K562 (cell line): ENCODE results near the gene TRIM10. TPM values are rescaled to one million over a fixed set of nuclear protein-coding genes. Genes with fewer than 3 reads are reported as not detected.
A peak's percentile ranks its signal among the peaks of the same experiment; 100 is the strongest.

Experiments used
- THAP12 ChIP-seq: fragments of 250-450 bp; sonication (Bioruptor Pico); IDR thresholded peaks from 2 replicates; pipeline ENCODE4 v1.9.0; 2021; ENCODE audit warnings: mild to moderate bottlenecking, inconsistent platforms
- USF2 ChIP-seq: sonication (generic); formaldehyde crosslinking; IDR thresholded peaks from 2 replicates; pipeline ENCODE4 v1.5.0; 2020; ENCODE audit warnings: missing genetic modification reagents
- polyA plus RNA-seq, 8 experiments: library from polyadenylated mRNA; depleted of rRNA in 4 of 8; stranded (reverse) in 5 of 8; unstranded in 3 of 8; fragments of >200 nt; fragmentation: Nextera tagmentation in 2 of 8; fragmentation: Illumina TruSeq in 1 of 8; extraction: Ambion mirVana in 2 of 8; extraction: Trizol in 1 of 8; gene quantifications; 2 replicates each; pipeline versions ENCODE4 v1.2.1 to v1.2.3, GENCODE V29; 2011 to 2014; ENCODE audit warnings: inconsistent platforms in 1 of 8, missing spikeins in 1 of 8
- small RNA-seq: library from RNA; depleted of rRNA; stranded (forward); fragments of <200 nt; gene quantifications from one replicate; pipeline ENCODE3, GENCODE V24; 2014
- total RNA-seq, 7 experiments: library from RNA; depleted of rRNA in 6 of 7; stranded (reverse); fragments of >200 nt in 6 of 7; fragmentation: Illumina TruSeq in 2 of 7; extraction: Trizol in 2 of 7; gene quantifications; 2 replicates each; pipeline versions ENCODE4 v1.2.1 to v1.2.3, GENCODE V29; 2011 to 2021; ENCODE audit warnings: low replicate concordance in 1 of 7

The TRIM10 gene
- total and polyA plus RNA-seq, 9 of the 15 experiments (the other 6 are each of a cell fraction or from before 2014, with no cell fraction given): 0.15 to 0.90 (median 0.36) TPM

- TF ChIP-seq THAP12 (no peak), USF2 (0 out of 2 replicates have a peak, but pooled peaks have one; percentile 5)
Observed at GRCh38 chr6:30102414-30102969, 58.5 kb downstream of the TRIM10 start (continued).

Small RNA genes within 50 kb of the gene (small RNA-seq; reads per million reads assigned to genes)
- gene RF00554: not detected

Other genes with a start within 250 kb of the TRIM10 start
Only the 7 nearest of the 10 such genes appear.
- gene POLR1H, start 99.9 kb downstream of the TRIM10 start, total RNA-seq (2014; rRNA removed): 92.2 and 119 TPM in 2 replicates
- 126 and 174 TPM in 2 replicates for gene POLR1H, start 99.9 kb downstream of the TRIM10 start, total RNA-seq (2014; rRNA removed; fragmentation: Illumina TruSeq; extraction: Trizol)
- 150 and 160 TPM in 2 replicates for gene POLR1H, start 99.9 kb downstream of the TRIM10 start, total RNA-seq (2015; rRNA removed; fragmentation: Illumina TruSeq; extraction: Trizol)
- 113 and 123 TPM in 2 replicates for gene POLR1H, start 99.9 kb downstream of the TRIM10 start, total RNA-seq (2021)
- 143 and 156 TPM in 2 replicates for gene POLR1H, start 99.9 kb downstream of the TRIM10 start, polyA plus RNA-seq (2011; rRNA removed)
- gene POLR1H, start 99.9 kb downstream of the TRIM10 start, polyA plus RNA-seq (2014; fragmentation: Illumina TruSeq; extraction: Trizol): 115 and 122 TPM in 2 replicates
- gene POLR1H, start 99.9 kb downstream of the TRIM10 start, polyA plus RNA-seq (2014; fragmentation: Nextera tagmentation; extraction: Ambion mirVana): 100 to 1,000 TPM; 322 to 333 TPM
- 121 and 149 TPM in 2 replicates for gene POLR1H, start 99.9 kb downstream of the TRIM10 start, polyA plus RNA-seq (2014; rRNA removed)
- gene PPP1R11, start 94.0 kb downstream of the TRIM10 start, total RNA-seq (2014; rRNA removed): 32.9 and 46.2 TPM in 2 replicates
- gene PPP1R11, start 94.0 kb downstream of the TRIM10 start, total RNA-seq (2014; rRNA removed; fragmentation: Illumina TruSeq; extraction: Trizol): 39.3 and 40.8 TPM in 2 replicates
- 51.3 and 51.5 TPM in 2 replicates for gene PPP1R11, start 94.0 kb downstream of the TRIM10 start, total RNA-seq (2015; rRNA removed; fragmentation: Illumina TruSeq; extraction: Trizol)
- 44.6 and 49.7 TPM in 2 replicates for gene PPP1R11, start 94.0 kb downstream of the TRIM10 start, total RNA-seq (2021)
- 74.6 and 77.8 TPM in 2 replicates for gene PPP1R11, start 94.0 kb downstream of the TRIM10 start, polyA plus RNA-seq (2011; rRNA removed)
- gene PPP1R11, start 94.0 kb downstream of the TRIM10 start, polyA plus RNA-seq (2014; fragmentation: Illumina TruSeq; extraction: Trizol): 71.7 and 94.8 TPM in 2 replicates
- gene PPP1R11, start 94.0 kb downstream of the TRIM10 start, polyA plus RNA-seq (2014; fragmentation: Nextera tagmentation; extraction: Ambion mirVana): 10 to 100 TPM; 17.8 to 30.9 TPM
- 58.1 and 64.1 TPM in 2 replicates for gene PPP1R11, start 94.0 kb downstream of the TRIM10 start, polyA plus RNA-seq (2014; rRNA removed)
- gene RNF39, start 85.4 kb downstream of the TRIM10 start, total RNA-seq (2014; rRNA removed): not detected in 2 replicates
- not detected in 2 replicates for gene RNF39, start 85.4 kb downstream of the TRIM10 start, total RNA-seq (2014; rRNA removed; fragmentation: Illumina TruSeq; extraction: Trizol)
- gene RNF39, start 85.4 kb downstream of the TRIM10 start, total RNA-seq (2015; rRNA removed; fragmentation: Illumina TruSeq; extraction: Trizol): not detected in 2 replicates
- not detected in 2 replicates for gene RNF39, start 85.4 kb downstream of the TRIM10 start, total RNA-seq (2021)
- gene RNF39, start 85.4 kb downstream of the TRIM10 start, polyA plus RNA-seq (2011; rRNA removed): not detected in 2 replicates
- not detected in 2 replicates for gene RNF39, start 85.4 kb downstream of the TRIM10 start, polyA plus RNA-seq (2014; fragmentation: Illumina TruSeq; extraction: Trizol)
- gene RNF39, start 85.4 kb downstream of the TRIM10 start, polyA plus RNA-seq (2014; fragmentation: Nextera tagmentation; extraction: Ambion mirVana): not detected
- not detected in 2 replicates for gene RNF39, start 85.4 kb downstream of the TRIM10 start, polyA plus RNA-seq (2014; rRNA removed)
- gene TRIM31, start 48.1 kb downstream of the TRIM10 start, total RNA-seq (2014; rRNA removed): not detected in 2 replicates
- not detected in 2 replicates for gene TRIM31, start 48.1 kb downstream of the TRIM10 start, total RNA-seq (2014; rRNA removed; fragmentation: Illumina TruSeq; extraction: Trizol)
- gene TRIM31, start 48.1 kb downstream of the TRIM10 start, total RNA-seq (2015; rRNA removed; fragmentation: Illumina TruSeq; extraction: Trizol): not detected in 2 replicates
- gene TRIM31, start 48.1 kb downstream of the TRIM10 start, total RNA-seq (2021): not detected in 2 replicates
- not detected in 2 replicates for gene TRIM31, start 48.1 kb downstream of the TRIM10 start, polyA plus RNA-seq (2011; rRNA removed)
- not detected in 2 replicates for gene TRIM31, start 48.1 kb downstream of the TRIM10 start, polyA plus RNA-seq (2014; fragmentation: Illumina TruSeq; extraction: Trizol)
- not detected for gene TRIM31, start 48.1 kb downstream of the TRIM10 start, polyA plus RNA-seq (2014; fragmentation: Nextera tagmentation; extraction: Ambion mirVana)
- not detected in 2 replicates for gene TRIM31, start 48.1 kb downstream of the TRIM10 start, polyA plus RNA-seq (2014; rRNA removed)
- gene TRIM40, start 25.1 kb downstream of the TRIM10 start, total RNA-seq (2014; rRNA removed): not detected in 2 replicates
- not detected in 2 replicates for gene TRIM40, start 25.1 kb downstream of the TRIM10 start, total RNA-seq (2014; rRNA removed; fragmentation: Illumina TruSeq; extraction: Trizol)
- not detected in 2 replicates for gene TRIM40, start 25.1 kb downstream of the TRIM10 start, total RNA-seq (2015; rRNA removed; fragmentation: Illumina TruSeq; extraction: Trizol)
- gene TRIM40, start 25.1 kb downstream of the TRIM10 start, total RNA-seq (2021): not detected in 2 replicates
- gene TRIM40, start 25.1 kb downstream of the TRIM10 start, polyA plus RNA-seq (2011; rRNA removed): not detected in 2 replicates
- gene TRIM40, start 25.1 kb downstream of the TRIM10 start, polyA plus RNA-seq (2014; fragmentation: Illumina TruSeq; extraction: Trizol): not detected in 2 replicates
- gene TRIM40, start 25.1 kb downstream of the TRIM10 start, polyA plus RNA-seq (2014; fragmentation: Nextera tagmentation; extraction: Ambion mirVana): under 1 TPM in 1 of 2 experiments, not detected in 1; 0.04 TPM
- 0.08 TPM in 1 of 2 replicates, not detected in the other for gene TRIM40, start 25.1 kb downstream of the TRIM10 start, polyA plus RNA-seq (2014; rRNA removed)
- gene TRIM15, start 2.3 kb upstream of the TRIM10 start, total RNA-seq (2014; rRNA removed): 2.3 and 2.6 TPM in 2 replicates
- 0.80 and 0.91 TPM in 2 replicates for gene TRIM15, start 2.3 kb upstream of the TRIM10 start, total RNA-seq (2014; rRNA removed; fragmentation: Illumina TruSeq; extraction: Trizol)
- gene TRIM15, start 2.3 kb upstream of the TRIM10 start, total RNA-seq (2015; rRNA removed; fragmentation: Illumina TruSeq; extraction: Trizol): 0.34 and 0.83 TPM in 2 replicates
- 1.2 TPM in 2 replicates for gene TRIM15, start 2.3 kb upstream of the TRIM10 start, total RNA-seq (2021)
- gene TRIM15, start 2.3 kb upstream of the TRIM10 start, polyA plus RNA-seq (2011; rRNA removed): 0.21 and 0.65 TPM in 2 replicates
- 0.70 and 1.2 TPM in 2 replicates for gene TRIM15, start 2.3 kb upstream of the TRIM10 start, polyA plus RNA-seq (2014; fragmentation: Illumina TruSeq; extraction: Trizol)
- gene TRIM15, start 2.3 kb upstream of the TRIM10 start, polyA plus RNA-seq (2014; fragmentation: Nextera tagmentation; extraction: Ambion mirVana): under 1 TPM; 0.06 to 0.15 TPM
- gene TRIM15, start 2.3 kb upstream of the TRIM10 start, polyA plus RNA-seq (2014; rRNA removed): 2.2 and 2.9 TPM in 2 replicates
- 2.8 and 5.3 TPM in 2 replicates for gene TRIM26, start 52.2 kb upstream of the TRIM10 start, total RNA-seq (2014; rRNA removed)
- 2.2 TPM in 2 replicates for gene TRIM26, start 52.2 kb upstream of the TRIM10 start, total RNA-seq (2014; rRNA removed; fragmentation: Illumina TruSeq; extraction: Trizol)
- 3.7 and 4.3 TPM in 2 replicates for gene TRIM26, start 52.2 kb upstream of the TRIM10 start, total RNA-seq (2015; rRNA removed; fragmentation: Illumina TruSeq; extraction: Trizol)
- 5.0 and 5.3 TPM in 2 replicates for gene TRIM26, start 52.2 kb upstream of the TRIM10 start, total RNA-seq (2021)
- gene TRIM26, start 52.2 kb upstream of the TRIM10 start, polyA plus RNA-seq (2011; rRNA removed): 1.4 and 2.0 TPM in 2 replicates
- gene TRIM26, start 52.2 kb upstream of the TRIM10 start, polyA plus RNA-seq (2014; fragmentation: Illumina TruSeq; extraction: Trizol): 5.0 and 5.1 TPM in 2 replicates
- 1 to 10 TPM in 1 of 2 experiments, under 1 TPM in 1; 0.80 to 1.1 TPM for gene TRIM26, start 52.2 kb upstream of the TRIM10 start, polyA plus RNA-seq (2014; fragmentation: Nextera tagmentation; extraction: Ambion mirVana)
- gene TRIM26, start 52.2 kb upstream of the TRIM10 start, polyA plus RNA-seq (2014; rRNA removed): 2.6 and 3.7 TPM in 2 replicates